Common myeloid progenitor, CD34-positive (primary cell): ENCODE measurements around the gene VIP.

Source experiments
- CTCF ChIA-PET: fragments of 350-600 bp; sonication (Branson Sonifier 250); formaldehyde crosslinking; loops from one replicate; lab custom pipeline; 2021; ENCODE audit warnings: antibody characterized with exemption; lab: Charles Lee
- POLR2A ChIA-PET: fragments of 350-600 bp; sonication (Branson Sonifier 250); formaldehyde crosslinking; loops from one replicate; lab custom pipeline; 2021; ENCODE audit warnings: antibody characterized with exemption; lab: Charles Lee
- DNase-seq, 3 donors: peaks; one replicate each; pipeline versions ENCODE4 v3.0.0 to v3.0.0-alpha.2; 2013
- H3K27ac ChIP-seq, 2 experiments: 1 replicate in 1 of 2; 2 replicates in 1 of 2; pipeline ENCODE4 v1.7.0; 2013; ENCODE audit warnings: inconsistent platforms in 2 of 2, low read length in 2 of 2, mild to moderate bottlenecking in 2 of 2, low read depth in 1 of 2, moderate library complexity in 1 of 2; ENCODE audit not compliant: severe bottlenecking in 2 of 2, insufficient read depth in 1 of 2, poor library complexity in 1 of 2
- H3K27me3 ChIP-seq, 5 experiments: replicated peaks in 2 of 5; 1 replicate in 3 of 5; 2 replicates in 2 of 5; pipeline versions ENCODE4 v1.6.1 to v1.7.0; 2013; ENCODE audit warnings: low read length in 4 of 5, mild to moderate bottlenecking in 2 of 5, moderate library complexity in 2 of 5, inconsistent platforms in 1 of 5; ENCODE audit not compliant: insufficient read depth in 5 of 5, control insufficient read depth in 4 of 5
- H3K36me3 ChIP-seq, 4 experiments: 1 replicate in 2 of 4; 2 replicates in 2 of 4; pipeline versions ENCODE4 v1.6.1 to v1.7.0; 2013; ENCODE audit warnings: low read length in 3 of 4, control low read depth in 1 of 4, mild to moderate bottlenecking in 1 of 4; ENCODE audit not compliant: control insufficient read depth in 4 of 4, insufficient read depth in 4 of 4
- H3K4me1 ChIP-seq, 4 experiments: 1 replicate in 3 of 4; 2 replicates in 1 of 4; pipeline versions ENCODE4 v1.6.1 to v1.7.1; 2013; ENCODE audit warnings: low read length in 3 of 4, mild to moderate bottlenecking in 3 of 4, control low read depth in 1 of 4, inconsistent platforms in 1 of 4, moderate library complexity in 1 of 4; ENCODE audit not compliant: control insufficient read depth in 4 of 4, insufficient read depth in 4 of 4; ENCODE audit errors: control extremely low read depth in 1 of 4
- H3K4me3 ChIP-seq, 7 experiments: 1 replicate in 4 of 7; 2 replicates in 3 of 7; pipeline versions ENCODE4 v1.5.1 to v1.7.0; 2013; ENCODE audit warnings: mild to moderate bottlenecking in 7 of 7, low read length in 6 of 7, moderate library complexity in 6 of 7, inconsistent platforms in 2 of 7, low read depth in 2 of 7, control low read depth in 1 of 7; ENCODE audit not compliant: insufficient read depth in 4 of 7, control insufficient read depth in 1 of 7; ENCODE audit errors: extremely low read depth in 1 of 7
- H3K9me3 ChIP-seq, 5 experiments: 1 replicate in 4 of 5; 2 replicates in 1 of 5; pipeline versions ENCODE4 v1.6.1 to v1.7.1; 2013; ENCODE audit warnings: low read length in 4 of 5, mild to moderate bottlenecking in 2 of 5, inconsistent platforms in 1 of 5, low read depth in 1 of 5, moderate library complexity in 1 of 5; ENCODE audit not compliant: control insufficient read depth in 4 of 5, insufficient read depth in 2 of 5; ENCODE audit errors: control extremely low read depth in 1 of 5
- WGBS: methylation state at CpG from one replicate; pipeline ENCODE4 v1.1.5; 2013; ENCODE audit not compliant: insufficient coverage; 5-methylcytosine and 5-hydroxymethylcytosine counted together

VIP gene

DNA sequence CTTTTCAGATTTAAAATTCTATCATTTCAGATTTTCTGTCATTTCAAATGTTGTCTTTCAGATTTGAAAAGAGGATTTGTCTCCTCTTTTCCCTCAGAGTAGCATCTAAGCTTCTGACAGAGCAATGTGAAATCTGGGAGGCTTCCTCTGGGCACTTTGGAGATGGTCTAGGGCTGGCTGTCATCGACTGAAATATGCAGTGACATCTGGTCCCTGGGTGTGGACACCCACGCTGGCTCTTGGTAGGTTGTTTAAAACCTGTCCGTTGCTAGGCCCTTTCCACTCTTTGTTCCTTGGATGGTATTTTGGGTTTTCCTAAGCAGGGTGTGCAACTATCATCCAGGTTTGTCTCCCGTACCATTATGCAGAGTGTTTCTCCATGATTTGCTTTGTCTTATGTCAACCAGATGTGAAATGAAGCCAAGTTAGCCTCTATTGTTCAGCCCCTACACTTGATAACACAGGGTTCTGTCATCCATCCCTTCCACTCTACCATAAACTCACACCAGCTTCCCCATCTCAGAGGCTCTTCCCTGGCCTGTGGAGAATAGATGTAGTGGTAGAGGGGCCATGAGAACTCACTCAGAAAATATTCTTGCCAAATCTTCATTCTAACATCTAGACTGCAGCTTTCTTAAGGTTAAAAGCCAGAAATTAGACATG lies 5.0 kb upstream of the VIP start:
- no peak for DNase-seq
- no peaks in the 10 kb centered on the region for H3K27me3 ChIP-seq
- no peaks in the 10 kb centered on the region for H3K36me3 ChIP-seq
- H3K4me3 ChIP-seq = no peak overlapping the region
- H3K4me1 ChIP-seq = peaks cover 0 to 4% (median 0%) of the 10 kb centered on the region in 4 experiments
- POLR2A ChIA-PET = no interaction called here
- no peaks in the 10 kb centered on the region for H3K9me3 ChIP-seq
- CTCF ChIA-PET = no interaction called here
- no peak overlapping the region for H3K27ac ChIP-seq
- 98% methylated on average over 4 of the region's 4 CpGs for whole genome bisulfite sequencing

- no peak for DNase-seq
- H3K27me3 ChIP-seq = no peaks in the 10 kb centered on the region
- H3K4me3 ChIP-seq = no peak overlapping the region
- H3K9me3 ChIP-seq = no peaks in the 10 kb centered on the region
- ChIA-PET POLR2A (no interaction called here), CTCF (no interaction called here)
- no peaks in the 10 kb centered on the region for H3K36me3 ChIP-seq
- H3K27ac ChIP-seq = no peak overlapping the region
- no peaks in the 10 kb centered on the region for H3K4me1 ChIP-seq
- no CpG with 5 or more reads among the region's 2 CpGs for WGBS
These were observed 4.4 kb upstream of the VIP start for GRCh38 chr6:152746172-152746553.

GRCh38 chr6:152748843-152749242 lies 1.8 kb upstream of the VIP start:
- no peak overlapping the region for H3K27ac ChIP-seq
- ChIA-PET POLR2A (no interaction called here), CTCF (interaction anchor here (0.9 to 2.9 kb wide), 9 partner anchors 17 to 271 kb away, joined by 3 to 14 read pairs (median 5); no protein-coding TSS in a partner anchor)
- H3K27me3 ChIP-seq = no peaks in the 10 kb centered on the region
- H3K4me1 ChIP-seq = no peaks in the 10 kb centered on the region
- H3K9me3 ChIP-seq = no peaks in the 10 kb centered on the region
- H3K36me3 ChIP-seq = no peaks in the 10 kb centered on the region
- DNase-seq = peak; percentile 25 to 60 (median 51)
- H3K4me3 ChIP-seq = no peak overlapping the region
- no CpG with 5 or more reads among the region's 1 CpG for WGBS

- ChIA-PET CTCF (interaction anchor here (0.9 to 2.9 kb wide), 9 partner anchors 17 to 208 kb away, joined by 3 to 14 read pairs (median 5); no protein-coding TSS in a partner anchor), POLR2A (no interaction called here)
- no peak for DNase-seq
- H3K9me3 ChIP-seq = no peaks in the 10 kb centered on the region
- no peak overlapping the region for H3K4me3 ChIP-seq
- no peaks in the 10 kb centered on the region for H3K27me3 ChIP-seq
- WGBS = no CpG with 5 or more reads among the region's 1 CpG
- no peak overlapping the region for H3K27ac ChIP-seq
- no peaks in the 10 kb centered on the region for H3K36me3 ChIP-seq
- H3K4me1 ChIP-seq = no peaks in the 10 kb centered on the region
These were observed 1.3 kb upstream of the VIP start for GRCh38 chr6:152749336-152749735.

- 94% methylated on average over 2 of the region's 3 CpGs for WGBS
- POLR2A ChIA-PET = no interaction called here
These were observed 14.7 kb downstream of the VIP start for GRCh38 chr6:152765331-152765730.

DNA sequence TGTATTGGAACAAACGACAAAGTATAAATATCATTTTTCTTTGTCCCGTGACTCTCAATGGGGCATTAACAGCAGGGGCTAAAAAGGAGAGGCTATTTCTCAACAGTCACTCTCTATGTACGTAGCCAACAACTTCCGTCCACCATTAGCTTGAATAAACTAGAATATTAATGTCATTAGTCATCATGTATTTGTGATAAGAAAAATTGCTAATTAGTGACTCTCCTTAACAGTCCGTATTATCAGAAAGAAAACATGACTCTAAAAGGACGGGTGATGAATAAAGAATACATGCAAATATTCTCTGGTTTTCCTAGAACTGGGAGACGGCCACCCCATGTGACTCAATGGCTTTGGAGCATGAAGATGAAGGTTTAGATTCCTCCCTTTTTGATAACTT lies 18.6 kb downstream of the VIP start:
- 93% methylated on average over 3 of the region's 7 CpGs for WGBS
- Histone ChIP-seq H3K9me3 (no peaks in the 10 kb centered on the region), H3K36me3 (no peaks in the 10 kb centered on the region), H3K4me1 (no peaks in the 10 kb centered on the region), H3K27me3 (peaks cover 0 to 3% (median 2%) of the 10 kb centered on the region in 5 experiments), H3K4me3 (no peak overlapping the region), H3K27ac (no peak overlapping the region)
- CTCF ChIA-PET = no interaction called here
- DNase-seq = no peak
- POLR2A ChIA-PET = no interaction called here

More at GRCh38 chr6:152765331-152765730, 14.7 kb downstream of the VIP start:
- Histone ChIP-seq H3K9me3 (no peaks in the 10 kb centered on the region), H3K27me3 (peaks cover 0 to 2% (median 0%) of the 10 kb centered on the region in 5 experiments), H3K36me3 (no peaks in the 10 kb centered on the region), H3K4me1 (no peaks in the 10 kb centered on the region), H3K27ac (no peak overlapping the region), H3K4me3 (no peak overlapping the region)
- no peak for DNase-seq
- CTCF ChIA-PET = no interaction called here

GRCh38 chr6:152769993-152770392 lies 19.4 kb downstream of the VIP start:
- no peak overlapping the region for H3K27ac ChIP-seq
- 87% methylated on average over 2 of the region's 2 CpGs for WGBS
- H3K4me1 ChIP-seq = no peaks in the 10 kb centered on the region
- H3K36me3 ChIP-seq = no peaks in the 10 kb centered on the region
- POLR2A ChIA-PET = no interaction called here
- H3K4me3 ChIP-seq = no peak overlapping the region
- no peaks in the 10 kb centered on the region for H3K9me3 ChIP-seq
- CTCF ChIA-PET = no interaction called here
- no peak for DNase-seq
- H3K27me3 ChIP-seq = peaks cover 0 to 3% (median 0%) of the 10 kb centered on the region in 5 experiments
